Testis (tissue), 2 donors: ENCODE results near the gene PRIMPOL.

Experiments
- CTCF ChIP-seq, 3 experiments: fragments of 450-650 bp in 2 of 3; fragments of 200-600 bp in 1 of 3; sonication (generic) in 1 of 3; IDR thresholded peaks; one replicate each; pipeline ENCODE4 v1.5.1; 2016 to 2019; ENCODE audit warnings: antibody characterized with exemption in 3 of 3, mild to moderate bottlenecking in 2 of 3, moderate library complexity in 1 of 3
- POLR2A ChIP-seq: fragments of 450-650 bp; IDR thresholded peaks from one replicate; pipeline ENCODE4 v1.6.1; 2017; ENCODE audit warnings: antibody characterized with exemption, mild to moderate bottlenecking, moderate library complexity

DNA sequence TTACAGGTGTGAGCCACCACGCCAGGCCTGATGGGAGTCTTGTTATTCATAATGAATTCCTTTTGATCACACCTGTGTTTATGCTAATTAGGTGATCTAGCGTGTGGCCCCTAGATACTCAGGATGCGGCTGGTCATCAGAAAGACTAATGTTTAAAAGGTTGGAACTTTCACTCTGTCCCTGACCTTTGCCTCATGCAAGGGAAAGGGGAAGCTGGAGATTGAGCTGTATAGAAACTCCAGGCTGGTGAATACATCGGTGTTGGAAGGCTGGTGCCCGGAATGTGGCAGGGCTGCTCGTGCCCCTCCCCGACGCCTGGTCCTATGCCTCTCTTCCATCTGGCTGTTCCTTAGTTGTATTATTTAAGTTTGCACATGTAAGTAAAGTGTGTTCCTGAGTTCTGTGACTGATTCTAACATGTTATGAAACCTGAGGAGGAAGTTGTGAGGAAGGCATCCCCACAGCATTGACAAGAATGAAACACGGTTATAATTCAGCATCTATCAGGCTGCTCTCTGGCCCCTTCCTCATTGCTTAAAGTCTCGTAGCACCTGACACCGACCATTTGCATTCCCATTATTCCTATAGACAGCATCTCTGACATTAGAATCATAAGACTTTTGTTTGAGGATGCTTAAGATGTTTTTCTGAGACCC is 29.2 kb upstream of the PRIMPOL start:
- TF ChIP-seq CTCF (IDR thresholded peaks at IDR 0.05) = no peak
- TF ChIP-seq POLR2A = no peak
